ENCODE results near the gene THRA.

Gene THRA

GRCh38 chr17:40074871-40075200 is 12.1 kb downstream of the THRA start:
- no peak; the same call in 2 of the 3 replicates for ATAC-seq
- no peak for TF ChIP-seq ARNTL (CRISPR knock-in tag; IDR thresholded peaks at IDR 0.05; ENCODE audit: borderline replicate concordance, low read depth)
- no peak for TF ChIP-seq TOX (CRISPR knock-in tag; IDR thresholded peaks at IDR 0.05; ENCODE audit: borderline replicate concordance)
- no peak for TF ChIP-seq ZFP30 (CRISPR knock-in tag; IDR thresholded peaks at IDR 0.05)
- TF ChIP-seq GLIS3 (CRISPR knock-in tag; IDR thresholded peaks at IDR 0.05) = no peak
- no peak for TF ChIP-seq RARB (CRISPR knock-in tag; IDR thresholded peaks at IDR 0.05)
- no peak for TF ChIP-seq ZFP3 (CRISPR knock-in tag; IDR thresholded peaks at IDR 0.05)
- no peak for TF ChIP-seq CSRNP3 (CRISPR knock-in tag; IDR thresholded peaks at IDR 0.05)
- no peak for TF ChIP-seq TCF4 (CRISPR knock-in tag; IDR thresholded peaks at IDR 0.05; ENCODE audit: borderline replicate concordance)
- TF ChIP-seq TSHZ2 (CRISPR knock-in tag; IDR thresholded peaks at IDR 0.05) = no peak
- TF ChIP-seq ZNF8 (CRISPR knock-in tag; IDR thresholded peaks at IDR 0.05) = no peak
- no peak for TF ChIP-seq ESRRG (CRISPR knock-in tag; IDR thresholded peaks at IDR 0.05)
- no peak for TF ChIP-seq ZNF565 (CRISPR knock-in tag; conservative IDR thresholded peaks at IDR 0.05; ENCODE audit: low read depth)
- no peak for TF ChIP-seq CSDC2 (CRISPR knock-in tag; IDR thresholded peaks at IDR 0.05)
- no peak for TF ChIP-seq OSR1 (CRISPR knock-in tag; IDR thresholded peaks at IDR 0.05)
- TF ChIP-seq ISL1 (CRISPR knock-in tag; IDR thresholded peaks at IDR 0.05) = no peak
- no peak for TF ChIP-seq BACH2 (CRISPR knock-in tag; IDR thresholded peaks at IDR 0.05; ENCODE audit: borderline replicate concordance)
- TF ChIP-seq PPARA (CRISPR knock-in tag; IDR thresholded peaks at IDR 0.05; ENCODE audit: borderline replicate concordance) = no peak

GRCh38 chr17:40075201-40075941 is 12.6 kb downstream of the THRA start:
- no peak for TF ChIP-seq ESRRG (CRISPR knock-in tag; IDR thresholded peaks at IDR 0.05)
- 0 out of 2 replicates have a peak, but pooled peaks have one; percentile 25 for TF ChIP-seq ZFP3 (CRISPR knock-in tag; IDR thresholded peaks at IDR 0.05)
- peak; percentile 63 for ATAC-seq

- TF ChIP-seq TOX (CRISPR knock-in tag; IDR thresholded peaks at IDR 0.05; ENCODE audit: borderline replicate concordance) (no peak), ZFP3 (CRISPR knock-in tag; IDR thresholded peaks at IDR 0.05) (no peak), SNAI2 (CRISPR knock-in tag; IDR thresholded peaks at IDR 0.05) (no peak), ZC3H10 (CRISPR knock-in tag; IDR thresholded peaks at IDR 0.05) (no peak), CSDC2 (CRISPR knock-in tag; IDR thresholded peaks at IDR 0.05) (no peak), ESRRG (CRISPR knock-in tag; IDR thresholded peaks at IDR 0.05) (no peak), POU6F1 (CRISPR knock-in tag; IDR thresholded peaks at IDR 0.05; ENCODE audit: borderline replicate concordance, low read depth) (no peak), ZFP30 (CRISPR knock-in tag; IDR thresholded peaks at IDR 0.05) (no peak), PATZ1 (CRISPR knock-in tag; IDR thresholded peaks at IDR 0.05; ENCODE audit: borderline replicate concordance) (no peak), TCF4 (CRISPR knock-in tag; IDR thresholded peaks at IDR 0.05; ENCODE audit: borderline replicate concordance) (no peak)
- no peak for ATAC-seq
Observed at GRCh38 chr17:40075942-40076498, 13.3 kb downstream of the THRA start.
